Uterus (tissue), 2 donors: ENCODE data around the gene MSANTD2.

ENCODE experiments used
- CTCF ChIP-seq, 4 experiments: fragments of 200-600 bp in 2 of 4; fragments of 450-650 bp in 2 of 4; sonication (generic) in 2 of 4; IDR thresholded peaks; one replicate each; pipeline ENCODE4 v1.5.1; 2016 to 2019; ENCODE audit warnings: antibody characterized with exemption in 4 of 4, mild to moderate bottlenecking in 2 of 4, moderate library complexity in 1 of 4
- POLR2A ChIP-seq, 2 donors: fragments of 450-650 bp; IDR thresholded peaks; one replicate each; pipeline ENCODE4 v1.6.1; 2016; ENCODE audit warnings: antibody characterized with exemption in 2 of 2, mild to moderate bottlenecking in 1 of 2, moderate library complexity in 1 of 2

- TF ChIP-seq CTCF (IDR thresholded peaks at IDR 0.05) (no peak), POLR2A (IDR thresholded peaks at IDR 0.05) (no peak)
Observed at GRCh38 chr11:124841201-124841600, 41.0 kb upstream of the MSANTD2 start.
